BLaER1 treated with 17β-estradiol and CSF1 and Interleukin-3, amounts not matched to agents 10 nM and 100 nM (cell line): ENCODE measurements around the gene NANOS1.

Experiments used
- H3K27ac ChIP-seq, 11 experiments: shearing (Covaris generic); formaldehyde crosslinking; 2 replicates each; pipeline ENCODE4 v1.8.1; 2022
- H3K27me3 ChIP-seq, 11 experiments: shearing (Covaris generic); formaldehyde crosslinking; 2 replicates each; pipeline ENCODE4 v1.8.1; 2022
- H3K36me3 ChIP-seq, 11 experiments: shearing (Covaris generic); formaldehyde crosslinking; 2 replicates each; pipeline ENCODE4 v1.8.1; 2022
- H3K4me1 ChIP-seq, 10 experiments: shearing (Covaris generic); formaldehyde crosslinking; 2 replicates each; pipeline ENCODE4 v1.8.1; 2022
- H3K4me2 ChIP-seq, 11 experiments: shearing (Covaris generic); formaldehyde crosslinking; 2 replicates each; pipeline ENCODE4 v1.8.1; 2022
- H3K4me3 ChIP-seq, 10 experiments: shearing (Covaris generic); formaldehyde crosslinking; 2 replicates each; pipeline ENCODE4 v1.8.1; 2022
- H3K9ac ChIP-seq, 11 experiments: shearing (Covaris generic); formaldehyde crosslinking; 2 replicates each; pipeline ENCODE4 v1.8.1; 2022
- H3K9me3 ChIP-seq, 11 experiments: shearing (Covaris generic); formaldehyde crosslinking; replicated peaks in 1 of 11; 2 replicates each; pipeline ENCODE4 v1.8.1; 2022
- H4K20me1 ChIP-seq, 11 experiments: shearing (Covaris generic); formaldehyde crosslinking; 2 replicates each; pipeline ENCODE4 v1.8.1; 2022
- Cebpa-rat ChIP-seq, 11 experiments: shearing (Covaris generic); IDR thresholded peaks; 2 replicates each; pipeline ENCODE4 v1.8.1; 2022

NANOS1 gene

GRCh38 chr10:118986815-118987790 lies 42.4 kb upstream of the NANOS1 start:
- H3K9me3 ChIP-seq, result peaks cover 19 to 33% (median 27%) of the 10 kb centered on the region in 11 experiments
- H4K20me1 ChIP-seq, result no peaks in the 10 kb centered on the region
- H3K36me3 ChIP-seq, result no peaks in the 10 kb centered on the region
- TF ChIP-seq Cebpa-rat (IDR thresholded peaks at IDR 0.05), result no peak
- H3K4me2 ChIP-seq, result no peak overlapping the region
- peaks cover 13 to 18% (median 16%) of the 10 kb centered on the region in 10 experiments; a peak in 19 of 20 replicates for H3K4me1 ChIP-seq
- no peak overlapping the region for H3K4me3 ChIP-seq
- H3K27ac ChIP-seq, result no peak overlapping the region
- no peak overlapping the region for H3K9ac ChIP-seq
- H3K27me3 ChIP-seq, result no peaks in the 10 kb centered on the region

GRCh38 chr10:118990326-118990725 lies 39.2 kb upstream of the NANOS1 start:
- no peak for TF ChIP-seq Cebpa-rat (IDR thresholded peaks at IDR 0.05)
- Histone ChIP-seq H3K4me3 (no peak overlapping the region), H4K20me1 (no peaks in the 10 kb centered on the region), H3K9me3 (peaks cover 16 to 22% (median 19%) of the 10 kb centered on the region in 11 experiments), H3K27ac (no peak overlapping the region), H3K4me1 (no peaks in the 10 kb centered on the region), H3K36me3 (no peaks in the 10 kb centered on the region), H3K27me3 (no peaks in the 10 kb centered on the region), H3K9ac (no peak overlapping the region), H3K4me2 (no peak overlapping the region)

- peaks cover 10 to 13% (median 11%) of the 10 kb centered on the region in 11 experiments; a peak in 21 of 22 replicates for H3K9me3 ChIP-seq
- no peaks in the 10 kb centered on the region for H3K27me3 ChIP-seq
- no peak overlapping the region for H3K4me2 ChIP-seq
- H3K27ac ChIP-seq, result no peak overlapping the region
- no peak overlapping the region for H3K4me3 ChIP-seq
- H3K9ac ChIP-seq, result no peak overlapping the region
- no peaks in the 10 kb centered on the region for H3K36me3 ChIP-seq
- no peaks in the 10 kb centered on the region for H3K4me1 ChIP-seq
- no peak for TF ChIP-seq Cebpa-rat (IDR thresholded peaks at IDR 0.05)
- no peaks in the 10 kb centered on the region for H4K20me1 ChIP-seq
Observed at GRCh38 chr10:118992496-118992895, 37.0 kb upstream of the NANOS1 start.

DNA sequence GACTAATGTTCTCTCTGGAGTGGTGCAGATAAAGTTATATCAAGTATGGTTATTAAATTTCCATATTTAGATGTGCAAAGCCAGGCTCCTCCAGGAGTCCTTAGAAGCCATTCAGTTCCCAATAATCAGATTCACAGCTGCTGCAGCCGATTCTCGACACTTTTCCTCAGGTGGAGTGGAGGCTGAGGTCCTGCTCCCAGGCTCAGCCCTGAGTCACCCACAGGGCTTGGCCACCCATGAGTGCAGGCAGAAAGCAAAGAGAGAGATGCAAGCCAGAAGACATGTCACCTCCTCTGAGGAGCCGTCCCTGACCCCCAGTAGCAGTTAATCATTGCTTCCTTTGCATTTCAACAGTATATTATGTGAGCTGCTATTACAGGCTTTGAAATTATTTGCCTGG lies 36.3 kb upstream of the NANOS1 start:
- Histone ChIP-seq H3K9ac (no peak overlapping the region), H3K27ac (no peak overlapping the region), H3K9me3 (peaks cover 10 to 13% (median 11%) of the 10 kb centered on the region in 11 experiments; a peak in 21 of 22 replicates), H4K20me1 (no peaks in the 10 kb centered on the region), H3K36me3 (no peaks in the 10 kb centered on the region), H3K4me1 (no peaks in the 10 kb centered on the region), H3K4me3 (no peak overlapping the region), H3K4me2 (no peak overlapping the region), H3K27me3 (no peaks in the 10 kb centered on the region)
- no peak for TF ChIP-seq Cebpa-rat (IDR thresholded peaks at IDR 0.05)

DNA sequence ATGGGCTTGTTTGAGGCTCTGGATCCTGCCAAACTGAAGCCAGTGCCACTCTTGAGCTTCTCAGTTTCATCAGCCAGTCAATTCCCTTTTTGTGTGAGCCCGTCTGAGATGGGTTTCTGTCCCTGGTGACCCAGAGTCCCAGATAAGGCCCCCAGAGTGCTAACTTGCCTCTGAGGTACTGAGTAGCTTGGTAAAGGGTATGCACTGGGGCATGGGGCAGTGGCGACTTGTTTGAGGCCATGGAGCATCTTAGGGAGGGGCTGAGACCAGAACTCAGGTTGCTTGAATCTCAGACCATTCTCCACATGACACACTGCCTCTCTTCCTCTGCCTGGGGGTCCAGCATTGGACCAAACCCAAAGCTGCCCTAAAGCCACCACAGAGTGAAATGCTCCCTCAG lies 35.2 kb upstream of the NANOS1 start:
- H3K4me3 ChIP-seq, result no peak overlapping the region
- no peak for TF ChIP-seq Cebpa-rat (IDR thresholded peaks at IDR 0.05)
- H3K9ac ChIP-seq, result no peak overlapping the region
- no peaks in the 10 kb centered on the region for H3K27me3 ChIP-seq
- no peaks in the 10 kb centered on the region for H3K36me3 ChIP-seq
- peaks cover 7 to 10% (median 8%) of the 10 kb centered on the region in 11 experiments; a peak in 21 of 22 replicates for H3K9me3 ChIP-seq
- no peak overlapping the region for H3K4me2 ChIP-seq
- H3K4me1 ChIP-seq, result no peaks in the 10 kb centered on the region
- no peaks in the 10 kb centered on the region for H4K20me1 ChIP-seq
- no peak overlapping the region for H3K27ac ChIP-seq

GRCh38 chr10:118995739-118996138 lies 33.8 kb upstream of the NANOS1 start:
- Histone ChIP-seq H3K4me2 (no peak overlapping the region), H3K4me1 (no peaks in the 10 kb centered on the region), H3K9ac (no peak overlapping the region), H3K9me3 (no peaks in the 10 kb centered on the region), H3K36me3 (no peaks in the 10 kb centered on the region), H3K27ac (no peak overlapping the region), H3K4me3 (no peak overlapping the region), H4K20me1 (no peaks in the 10 kb centered on the region), H3K27me3 (no peaks in the 10 kb centered on the region)
- no peak for TF ChIP-seq Cebpa-rat (IDR thresholded peaks at IDR 0.05)

DNA sequence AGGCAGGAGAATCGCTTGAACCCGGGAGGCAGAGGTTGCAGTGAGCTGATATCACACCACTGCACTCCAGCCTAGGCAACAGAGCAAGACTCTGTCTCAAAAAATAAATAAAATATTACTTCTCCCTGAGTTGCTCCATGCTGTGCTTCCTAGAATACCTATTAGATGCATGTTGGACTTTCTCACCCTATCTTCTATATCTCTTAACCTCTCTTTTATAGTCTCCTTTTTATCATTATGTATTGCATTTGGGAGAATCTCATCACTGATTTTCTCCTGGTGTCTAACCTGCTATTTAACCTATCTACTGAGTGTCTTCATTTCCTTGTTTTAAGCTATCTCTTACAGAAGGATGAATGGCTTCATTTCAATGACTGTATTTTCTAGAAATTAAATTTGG lies 32.1 kb upstream of the NANOS1 start:
- no peak overlapping the region for H3K27ac ChIP-seq

GRCh38 chr10:118998183-118998582 lies 31.3 kb upstream of the NANOS1 start:
- no peaks in the 10 kb centered on the region for H3K27me3 ChIP-seq
- no peaks in the 10 kb centered on the region for H4K20me1 ChIP-seq
- no peaks in the 10 kb centered on the region for H3K9me3 ChIP-seq
- no peaks in the 10 kb centered on the region for H3K36me3 ChIP-seq
- H3K27ac ChIP-seq, result no peak overlapping the region
- no peak overlapping the region for H3K4me2 ChIP-seq
- TF ChIP-seq Cebpa-rat (IDR thresholded peaks at IDR 0.05), result no peak
- no peak overlapping the region for H3K9ac ChIP-seq
- no peak overlapping the region for H3K4me3 ChIP-seq
- no peaks in the 10 kb centered on the region for H3K4me1 ChIP-seq

More for the DNA sequence above, 32.1 kb upstream of the NANOS1 start:
- Histone ChIP-seq H3K4me2 (no peak overlapping the region), H3K9ac (no peak overlapping the region), H3K27me3 (no peaks in the 10 kb centered on the region), H3K4me1 (no peaks in the 10 kb centered on the region), H3K36me3 (no peaks in the 10 kb centered on the region), H3K9me3 (no peaks in the 10 kb centered on the region), H3K4me3 (no peak overlapping the region), H4K20me1 (no peaks in the 10 kb centered on the region)
- TF ChIP-seq Cebpa-rat (IDR thresholded peaks at IDR 0.05), result no peak

GRCh38 chr10:119001717-119002500 lies 27.6 kb upstream of the NANOS1 start:
- H3K27ac ChIP-seq, result no peak overlapping the region
- H3K4me1 ChIP-seq, result 0 out of 20 replicates have a peak, but pooled peaks cover 0 to 3% (median 0%) of the 10 kb centered on the region in 10 experiments
- no peaks in the 10 kb centered on the region for H3K36me3 ChIP-seq
- no peaks in the 10 kb centered on the region for H3K27me3 ChIP-seq
- no peak for TF ChIP-seq Cebpa-rat (IDR thresholded peaks at IDR 0.05)
- H3K9me3 ChIP-seq, result no peaks in the 10 kb centered on the region
- no peak overlapping the region for H3K9ac ChIP-seq
- no peaks in the 10 kb centered on the region; a peak in 1 of 22 replicates for H4K20me1 ChIP-seq
- no peak overlapping the region for H3K4me2 ChIP-seq
- H3K4me3 ChIP-seq, result no peak overlapping the region
